NCI-H526 treated with DMSO at 0.1 percent for 48 hours (cell line): Measurements from ENCODE around the gene SLC46A3.
A peak's percentile ranks its signal among the peaks of the same experiment; 100 is the strongest.
"Not testable (repeated sequence)": the region's sequence is repeated elsewhere in the genome, so short reads cannot be mapped to it uniquely, and the experiment has no call there.

Source experiments
- DNase-seq: peaks from one replicate; lab custom pipeline; 2025; lab: John Stamatoyannopoulos, UW

Gene SLC46A3, protein sequence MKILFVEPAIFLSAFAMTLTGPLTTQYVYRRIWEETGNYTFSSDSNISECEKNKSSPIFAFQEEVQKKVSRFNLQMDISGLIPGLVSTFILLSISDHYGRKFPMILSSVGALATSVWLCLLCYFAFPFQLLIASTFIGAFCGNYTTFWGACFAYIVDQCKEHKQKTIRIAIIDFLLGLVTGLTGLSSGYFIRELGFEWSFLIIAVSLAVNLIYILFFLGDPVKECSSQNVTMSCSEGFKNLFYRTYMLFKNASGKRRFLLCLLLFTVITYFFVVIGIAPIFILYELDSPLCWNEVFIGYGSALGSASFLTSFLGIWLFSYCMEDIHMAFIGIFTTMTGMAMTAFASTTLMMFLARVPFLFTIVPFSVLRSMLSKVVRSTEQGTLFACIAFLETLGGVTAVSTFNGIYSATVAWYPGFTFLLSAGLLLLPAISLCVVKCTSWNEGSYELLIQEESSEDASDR

DNA sequence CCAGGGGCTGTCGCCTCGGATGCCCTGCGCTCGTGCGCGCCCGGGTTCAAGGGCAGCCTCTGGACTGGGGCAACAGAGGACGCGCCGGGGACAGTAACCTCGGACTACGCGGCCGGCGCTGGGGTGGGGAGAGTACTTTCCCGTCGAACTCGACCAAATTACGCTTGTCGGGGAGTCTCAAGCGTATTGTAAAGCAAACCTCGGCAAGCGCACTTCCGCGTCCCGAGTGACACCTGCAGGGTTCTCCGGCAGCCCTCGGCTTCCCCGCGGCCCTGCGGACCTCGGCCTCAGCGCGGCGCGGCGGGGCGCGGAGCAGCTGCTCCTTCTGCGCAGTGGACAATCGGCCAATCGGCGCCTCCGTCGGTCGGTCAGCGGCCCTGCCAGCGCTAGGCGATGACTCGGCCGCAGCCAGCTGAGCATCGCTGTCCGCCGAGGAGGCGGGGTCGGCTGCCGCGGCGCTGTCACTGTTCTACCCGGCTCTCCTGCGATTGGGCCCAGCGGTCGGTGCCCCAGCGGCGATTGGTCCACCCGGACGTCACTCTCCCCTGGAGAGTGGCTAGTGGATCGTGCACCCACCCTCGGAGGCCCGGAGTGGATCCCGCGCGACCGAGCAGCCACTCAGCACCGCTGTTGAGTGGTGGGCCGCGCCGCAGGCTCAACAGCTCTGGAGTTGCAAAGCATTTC is at the start of gene SLC46A3:
TSS of gene SLC46A3 (minus strand) at position 428 of the 684 bp plus-strand sequence. CDS start 972 bp downstream, outside the sequence.
- peak; percentile 95 for DNase-seq

DNA sequence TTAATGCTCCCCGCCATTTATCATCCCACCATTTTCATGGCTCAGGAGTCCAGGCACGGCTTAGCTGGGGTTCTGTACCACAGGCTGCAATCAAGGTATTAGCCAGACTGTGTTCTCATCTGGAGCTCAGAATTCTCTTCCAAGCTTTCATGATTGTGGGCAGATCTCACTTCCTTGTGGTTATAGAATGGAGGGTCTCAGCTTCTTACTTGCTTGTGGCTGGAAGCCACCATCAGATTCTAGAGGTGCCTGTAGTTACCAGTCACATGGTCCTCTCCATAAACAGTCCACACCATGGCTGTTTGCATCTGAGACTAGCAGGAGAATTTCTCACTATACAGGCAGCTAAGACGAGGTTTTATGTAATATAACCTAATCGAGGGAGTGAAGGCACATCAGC is 45.1 kb upstream of the SLC46A3 start:
- DNase-seq: no peak

DNA sequence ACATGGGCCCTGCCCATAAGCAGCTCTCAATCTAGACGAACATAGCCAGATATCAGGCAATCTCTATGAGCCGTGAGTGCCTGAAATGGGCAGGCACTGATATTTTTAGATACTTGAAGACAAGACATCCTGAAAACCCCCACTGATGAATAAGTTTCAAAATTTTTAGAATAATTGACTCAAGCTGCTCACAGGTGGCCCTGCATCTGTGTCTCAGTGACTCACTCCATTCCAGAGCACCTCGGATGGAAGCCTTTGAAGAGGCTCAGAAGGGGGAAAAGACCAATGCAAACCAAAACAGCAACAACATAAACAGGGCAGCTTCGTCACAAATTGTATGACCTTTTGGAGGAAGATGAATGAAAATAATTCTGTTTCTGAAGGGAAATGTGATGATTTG is 42.8 kb upstream of the SLC46A3 start:
- no peak for DNase-seq

DNA sequence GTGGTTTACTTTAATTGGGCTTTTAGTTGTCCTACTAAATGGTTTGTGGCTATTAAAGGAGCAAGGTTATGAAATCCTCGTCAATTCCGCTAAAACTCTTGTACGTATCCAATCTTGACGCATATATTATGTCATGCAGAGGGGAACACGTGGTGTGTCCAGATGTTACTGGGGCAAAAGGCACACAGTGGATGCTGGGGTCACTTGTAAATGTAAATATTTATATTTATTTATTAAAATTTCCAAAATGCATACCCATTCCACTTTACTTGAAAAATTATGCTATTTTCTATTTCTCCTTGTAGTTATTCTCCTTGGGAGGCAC is 36.7 kb upstream of the SLC46A3 start:
- no peak for DNase-seq

DNA sequence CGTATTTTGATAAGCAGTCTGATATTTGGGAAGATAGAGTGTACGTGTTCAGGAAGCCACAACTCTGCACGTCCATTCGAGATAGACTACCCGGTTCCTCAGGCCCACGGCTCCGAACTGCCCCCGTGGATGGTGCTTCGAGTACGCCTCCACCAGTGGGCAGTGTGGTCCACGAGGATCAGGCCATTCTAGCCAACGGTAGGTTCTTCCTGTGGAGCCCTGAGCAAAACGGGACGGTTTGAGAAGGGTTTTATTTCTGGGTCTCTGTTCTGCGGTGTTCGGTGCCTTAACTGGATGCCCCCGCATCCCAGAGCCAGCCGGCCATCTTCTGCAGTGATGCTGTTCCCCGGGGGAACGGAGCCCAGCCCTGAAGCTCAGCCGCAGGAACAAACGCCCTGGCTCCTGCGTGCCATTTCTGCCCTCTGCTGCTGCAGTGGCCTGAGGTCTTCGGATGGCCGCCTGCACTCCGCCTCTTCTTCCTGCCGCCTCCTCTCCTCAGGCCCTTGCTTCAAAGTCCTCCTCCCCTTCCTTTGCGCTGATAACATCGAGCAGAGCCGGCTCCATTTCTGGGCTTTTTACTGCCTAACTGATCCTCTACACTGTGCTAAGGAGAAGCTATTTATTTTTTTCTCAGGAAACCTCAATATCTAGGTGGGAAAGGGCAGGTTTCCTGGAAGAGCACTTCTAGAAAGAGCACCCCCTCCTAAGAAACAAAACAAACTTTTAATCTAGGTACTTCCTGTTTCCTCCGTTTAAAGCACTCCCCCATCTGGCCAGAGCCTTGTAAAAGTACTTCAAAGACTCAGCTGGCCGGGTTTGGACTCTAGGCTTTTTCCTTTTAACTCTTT is 36.2 kb upstream of the SLC46A3 start:
- DNase-seq: no peak

DNA sequence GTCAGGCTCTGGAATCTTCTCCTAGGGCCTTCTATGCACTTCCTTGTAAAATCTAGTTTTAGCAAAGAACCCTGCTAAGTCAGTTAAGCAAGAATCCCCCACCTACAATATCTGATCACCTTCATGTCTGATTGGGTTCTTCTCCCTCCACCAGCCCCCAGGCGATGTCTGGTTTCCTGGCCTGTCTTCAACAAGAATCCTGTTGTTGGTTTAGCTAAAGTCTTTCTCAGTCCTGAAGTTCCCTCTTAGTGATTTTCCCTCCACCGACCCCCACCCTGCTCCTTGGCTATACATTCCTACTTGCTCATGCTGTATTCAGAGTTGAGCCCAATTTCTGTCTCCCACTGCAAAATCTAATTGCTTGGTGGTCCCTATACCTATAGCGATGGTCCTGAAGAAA is 35.2 kb upstream of the SLC46A3 start:
- no peak for DNase-seq

DNA sequence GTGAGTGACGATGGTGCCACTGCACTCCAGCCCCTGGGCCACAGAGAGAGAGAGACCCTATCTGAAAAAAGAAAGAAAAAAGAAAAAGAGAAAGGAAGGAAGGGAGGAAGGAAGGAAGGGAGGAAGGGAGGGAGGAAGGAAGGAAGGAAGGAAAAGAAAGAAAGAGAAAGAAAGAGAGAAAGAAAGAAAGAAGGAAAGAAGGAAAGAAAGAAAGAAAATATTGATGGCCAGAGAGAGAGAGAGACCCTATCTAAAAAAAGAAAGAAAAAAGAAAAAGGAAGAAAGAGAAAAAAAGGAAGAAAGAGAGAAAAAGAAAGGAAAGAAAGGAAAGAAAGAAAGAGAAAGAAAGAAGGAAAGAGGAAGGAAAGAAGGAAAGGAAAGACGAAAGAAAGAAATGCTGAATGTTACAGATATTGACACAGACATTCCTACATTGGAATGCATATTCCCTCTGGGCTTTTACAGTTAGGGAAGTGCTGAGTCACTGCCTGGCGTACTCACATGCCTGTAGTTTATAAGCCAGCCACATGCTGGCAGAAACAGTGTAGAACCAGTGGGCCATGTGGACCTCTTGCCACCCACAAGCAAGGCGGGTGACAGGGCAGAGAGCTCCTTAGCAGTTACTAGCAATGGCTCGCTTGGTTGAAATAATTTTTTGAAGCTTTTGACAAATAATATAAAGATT is 34.6 kb upstream of the SLC46A3 start:
- peak; percentile 65 for DNase-seq

DNA sequence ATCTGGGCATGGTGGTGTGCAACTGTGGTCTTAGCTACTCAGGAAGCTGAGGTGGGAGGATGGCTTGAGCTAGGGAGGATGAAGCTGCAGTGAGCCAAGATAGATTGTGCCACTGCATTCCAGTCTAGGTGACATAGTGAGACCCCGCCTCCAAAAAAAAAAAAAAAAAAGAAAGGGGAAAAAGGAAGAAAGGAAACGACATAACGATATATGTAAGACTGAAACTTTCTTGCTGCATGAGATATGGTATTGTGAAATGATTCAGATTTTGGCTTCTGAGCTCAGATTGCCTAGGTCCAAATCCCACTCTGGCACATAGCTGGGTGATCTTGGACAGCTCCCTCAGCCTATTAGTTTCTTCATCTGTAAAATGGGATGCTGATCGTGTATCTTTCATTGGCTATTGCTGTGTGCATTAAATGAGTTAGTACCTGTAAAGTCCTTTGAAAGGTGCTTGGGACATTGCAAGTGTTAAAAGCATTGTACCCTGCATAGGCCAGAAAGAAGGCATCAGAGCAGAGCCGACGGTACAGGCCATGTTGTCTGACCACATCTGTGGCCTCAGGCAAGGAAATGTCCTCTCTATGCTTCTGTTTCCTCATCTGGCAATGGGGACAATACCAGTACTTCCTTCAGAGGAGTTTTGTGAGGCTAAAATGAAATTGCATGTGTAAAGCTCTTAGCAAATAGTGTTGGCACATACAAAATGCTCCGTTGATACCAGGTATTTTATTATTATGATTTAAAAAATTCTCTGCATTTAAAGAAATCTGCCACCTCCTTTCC is 32.6 kb upstream of the SLC46A3 start:
- DNase-seq: no peak

DNA sequence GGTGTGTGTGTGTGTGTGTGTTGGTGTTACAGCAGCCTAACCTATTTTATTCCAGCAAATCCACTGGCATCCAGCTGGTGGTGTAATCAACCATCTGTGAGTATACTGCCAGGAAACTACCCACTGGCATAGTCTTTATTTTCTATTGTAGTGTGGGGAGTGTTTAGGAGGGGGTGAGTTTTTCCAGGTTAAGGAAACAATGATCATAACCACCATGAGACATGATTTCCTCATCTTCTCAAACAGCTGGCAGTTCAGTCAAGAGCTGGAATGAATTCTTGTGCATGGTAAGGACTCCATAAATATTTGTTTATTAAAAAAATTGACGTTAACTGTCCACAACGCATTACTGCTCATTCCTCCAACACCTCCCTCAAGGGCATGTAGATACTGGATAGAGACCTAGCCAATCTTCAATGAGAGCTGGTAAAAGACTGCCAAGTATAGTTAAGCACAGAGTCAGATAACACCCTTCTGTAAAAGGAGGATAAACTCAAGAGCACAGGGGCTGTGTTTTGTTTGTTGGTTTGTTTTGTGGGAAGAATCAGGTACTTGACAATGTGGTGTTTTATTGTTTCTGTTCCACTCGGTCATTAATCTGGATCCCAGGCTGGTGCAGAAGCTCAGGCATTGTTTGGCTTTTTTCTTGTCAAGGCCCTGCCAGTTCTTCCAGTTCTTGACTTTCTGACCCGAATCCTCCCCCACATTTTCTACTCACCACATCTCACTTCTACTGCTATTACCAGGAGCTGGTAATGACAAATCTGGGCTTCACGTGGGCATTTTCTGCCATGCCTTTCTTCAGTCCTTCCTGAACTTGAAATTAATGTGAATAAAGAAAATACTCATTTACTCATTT is 31.6 kb upstream of the SLC46A3 start:
- DNase-seq: no peak

DNA sequence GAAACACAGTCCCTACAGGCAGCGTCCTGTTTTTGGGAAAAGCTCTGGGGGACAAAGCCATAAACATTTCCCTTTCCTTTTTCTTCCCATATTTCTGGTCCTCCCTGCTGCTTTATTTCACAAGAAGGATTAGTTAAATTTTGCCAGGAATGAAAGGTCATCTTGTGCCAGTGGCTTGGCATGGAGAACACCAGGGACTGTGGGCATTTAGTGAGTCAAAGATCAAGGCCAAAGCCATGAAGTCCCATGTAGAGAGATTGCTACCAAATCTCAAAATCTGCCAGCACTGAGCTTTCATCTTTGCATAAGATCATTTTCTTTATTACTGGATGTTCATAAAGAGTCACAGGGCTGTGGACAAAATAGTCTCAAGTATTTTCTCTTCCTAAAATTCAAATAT is 29.1 kb upstream of the SLC46A3 start:
- DNase-seq: no peak

DNA sequence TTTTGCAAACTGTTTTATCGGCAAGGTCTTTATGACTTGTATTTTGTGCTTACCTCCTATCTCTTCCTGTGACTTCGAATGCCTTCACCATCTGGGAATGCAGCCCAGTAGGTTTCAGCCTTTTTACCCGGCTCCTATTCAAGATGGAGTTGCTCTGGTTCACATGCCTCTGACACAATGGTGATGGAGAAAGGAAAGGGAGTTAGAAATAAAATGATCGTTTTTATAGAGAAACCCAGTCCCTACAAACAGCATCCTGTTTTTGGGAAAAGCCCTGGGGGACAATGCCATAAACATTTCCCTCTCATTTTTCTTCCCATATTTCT is 27.5 kb upstream of the SLC46A3 start:
- no peak for DNase-seq

DNA sequence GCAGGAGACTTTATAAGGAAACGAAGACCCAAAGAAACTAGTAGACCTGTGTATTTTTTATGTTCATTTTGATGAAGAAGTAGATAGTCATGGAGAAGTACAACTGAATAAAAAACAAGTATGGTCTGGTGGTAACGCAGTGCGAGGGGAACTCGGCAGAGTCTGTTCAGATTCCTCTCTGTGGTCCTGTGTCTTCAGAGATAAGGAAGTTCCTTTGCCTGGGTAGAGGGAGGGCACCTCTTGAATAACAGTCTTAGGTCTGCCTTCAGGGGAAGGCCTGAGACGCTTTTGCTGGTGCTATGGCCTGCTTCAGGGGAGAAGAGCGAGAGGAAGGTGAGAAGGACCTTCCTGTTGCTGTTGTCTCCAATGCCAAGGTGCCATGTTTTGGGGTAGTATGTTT is 25.9 kb upstream of the SLC46A3 start:
- no peak for DNase-seq

DNA sequence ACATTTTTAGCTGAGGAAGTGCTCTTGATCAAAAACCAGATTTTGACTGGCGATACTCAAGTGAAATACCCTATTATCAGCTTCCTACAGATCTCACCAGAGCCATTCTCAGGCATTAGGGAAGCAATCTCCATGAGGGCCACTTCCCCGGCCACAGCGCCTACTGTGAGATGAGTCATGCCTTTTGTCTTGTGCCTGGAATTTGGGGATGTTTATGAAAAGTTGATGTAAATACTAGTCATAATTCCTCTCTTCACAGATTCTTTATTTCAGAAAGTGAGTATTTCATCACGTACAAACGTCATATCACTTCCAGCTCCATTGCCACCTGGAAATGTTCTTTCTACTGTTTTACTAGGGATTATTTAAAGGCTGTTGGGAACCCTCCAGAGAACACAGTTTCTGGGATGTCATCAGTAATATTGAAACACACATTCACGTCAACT is 25.3 kb upstream of the SLC46A3 start:
- no peak for DNase-seq

DNA sequence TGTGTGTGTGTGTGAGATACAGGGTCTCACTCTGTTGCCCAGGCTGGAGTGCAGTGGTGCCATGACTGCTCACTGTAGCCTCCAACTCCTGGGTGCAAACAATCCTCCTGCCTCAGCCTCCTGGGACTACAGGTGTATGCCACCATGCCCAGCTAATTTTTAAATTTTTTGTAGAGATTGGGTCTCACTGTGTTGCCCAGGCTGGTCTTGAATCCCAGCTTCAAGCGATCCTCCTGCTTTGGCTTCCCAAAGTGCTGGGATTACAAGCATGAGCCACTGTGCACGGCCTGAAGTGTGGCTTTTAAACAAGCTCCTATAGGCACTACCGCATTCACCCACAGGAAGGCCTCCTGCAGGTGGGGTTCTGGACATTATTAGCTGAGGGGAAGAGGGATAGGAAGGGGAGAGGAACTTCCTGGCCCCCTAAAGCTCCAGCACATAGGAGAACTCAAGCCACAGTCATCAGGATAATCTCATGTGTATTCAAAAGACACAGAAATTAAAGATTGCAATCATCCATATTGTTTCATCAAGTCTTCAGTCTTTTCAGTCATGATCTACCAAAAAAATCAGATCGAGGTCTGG is 24.8 kb upstream of the SLC46A3 start:
- DNase-seq: no peak

DNA sequence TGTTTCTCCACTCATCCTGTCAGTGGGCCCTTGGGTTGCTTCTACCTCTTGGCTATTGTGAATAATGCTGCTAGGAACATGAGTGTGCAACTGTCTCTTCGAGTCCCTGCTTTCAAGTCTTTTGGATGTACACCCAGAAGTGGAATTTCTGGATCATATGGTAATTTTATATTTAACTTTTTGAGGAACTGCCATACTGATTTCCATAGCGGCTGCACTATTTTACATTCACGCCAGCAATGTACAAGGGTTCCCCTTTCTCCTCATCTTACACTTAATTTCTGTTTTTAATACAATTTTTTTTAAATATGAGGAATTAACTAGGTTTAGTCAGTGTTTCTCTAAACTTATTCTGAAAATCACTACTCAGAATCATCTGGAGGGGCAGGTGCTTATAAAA is 24.2 kb upstream of the SLC46A3 start:
- DNase-seq: no peak

DNA sequence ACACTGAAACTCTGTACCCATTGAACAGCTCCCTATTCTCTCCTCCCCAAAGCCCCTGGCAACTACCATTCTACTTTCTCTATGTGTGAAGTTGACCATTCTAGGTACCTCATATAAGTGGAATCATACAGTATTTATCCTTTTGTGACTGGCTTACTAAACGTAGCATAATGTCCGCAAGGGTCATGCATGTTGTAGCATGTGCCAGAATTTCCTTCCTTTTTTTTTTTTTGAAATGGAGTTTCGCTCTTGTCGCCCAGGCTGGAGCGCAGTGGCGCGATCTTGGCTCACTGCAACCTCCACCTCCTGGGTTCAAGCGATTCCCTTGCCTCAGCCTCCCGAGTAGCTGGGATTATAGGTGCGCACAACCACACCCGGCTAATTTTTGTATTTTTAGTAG is 23.7 kb upstream of the SLC46A3 start:
- not testable (repeated sequence) for DNase-seq

DNA sequence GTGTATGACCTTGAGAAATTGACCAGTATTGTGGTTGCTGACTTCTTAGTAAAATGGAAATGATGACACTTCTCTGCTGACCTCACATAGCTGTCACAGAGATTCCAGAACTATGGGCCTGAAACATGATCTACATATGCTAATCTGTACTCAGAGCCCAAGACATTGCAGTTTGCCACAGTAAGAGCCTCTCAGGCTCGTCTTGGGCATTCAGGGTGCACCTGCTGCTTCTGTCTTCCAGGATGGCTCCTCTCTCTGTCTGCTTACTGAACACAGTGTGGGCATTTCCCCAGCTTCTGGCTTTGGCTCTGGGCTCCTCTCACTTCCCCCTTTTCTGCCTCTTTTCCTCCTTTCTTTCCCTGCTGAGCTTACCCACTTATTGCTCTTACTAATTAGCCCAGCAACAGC is 22.3 kb upstream of the SLC46A3 start:
- DNase-seq: no peak

DNA sequence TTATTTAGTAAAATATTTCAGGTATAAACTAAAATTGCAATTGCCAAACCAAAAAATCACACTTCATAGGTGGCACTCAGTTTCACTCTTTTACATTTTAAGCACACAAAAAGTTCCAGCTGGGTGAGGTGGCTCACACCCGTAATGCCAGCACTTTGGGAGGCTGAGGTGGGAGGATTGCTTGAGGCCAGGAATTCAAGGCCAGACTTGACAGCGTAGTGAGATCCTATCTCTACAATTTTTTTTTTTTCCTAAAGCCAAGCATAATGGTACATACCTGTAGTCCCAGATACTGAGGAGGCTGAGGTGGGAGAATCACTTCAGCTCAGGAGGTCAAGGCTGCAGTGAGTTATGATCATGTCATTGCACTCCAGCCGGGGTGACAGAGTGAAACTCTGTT is 20.6 kb upstream of the SLC46A3 start:
- no peak for DNase-seq

DNA sequence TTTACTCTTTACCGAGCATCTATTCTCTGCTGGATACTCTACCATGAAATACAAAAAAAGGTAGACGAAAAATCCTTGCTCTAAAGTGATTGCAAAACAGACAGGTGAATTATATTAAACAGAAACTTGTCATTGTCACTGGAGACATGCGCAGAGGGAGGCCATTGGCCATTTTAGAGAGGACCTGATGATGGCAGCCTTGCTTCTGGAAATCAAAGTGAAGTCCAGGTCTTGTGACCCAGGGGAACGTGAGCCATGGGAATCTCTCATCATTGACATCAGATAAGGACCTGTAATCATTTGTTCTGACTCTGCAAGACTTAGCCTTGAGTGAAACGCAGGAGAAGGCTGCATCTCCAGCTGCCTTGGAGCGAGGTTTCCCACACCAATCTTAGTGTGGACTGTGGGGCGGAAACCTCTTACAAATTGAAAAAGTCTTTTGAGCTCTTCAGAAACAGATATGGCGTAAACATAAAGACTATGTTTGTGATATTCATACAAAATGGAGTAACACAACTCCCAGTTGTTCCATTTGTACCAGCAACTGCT is 16.8 kb upstream of the SLC46A3 start:
- no peak for DNase-seq

DNA sequence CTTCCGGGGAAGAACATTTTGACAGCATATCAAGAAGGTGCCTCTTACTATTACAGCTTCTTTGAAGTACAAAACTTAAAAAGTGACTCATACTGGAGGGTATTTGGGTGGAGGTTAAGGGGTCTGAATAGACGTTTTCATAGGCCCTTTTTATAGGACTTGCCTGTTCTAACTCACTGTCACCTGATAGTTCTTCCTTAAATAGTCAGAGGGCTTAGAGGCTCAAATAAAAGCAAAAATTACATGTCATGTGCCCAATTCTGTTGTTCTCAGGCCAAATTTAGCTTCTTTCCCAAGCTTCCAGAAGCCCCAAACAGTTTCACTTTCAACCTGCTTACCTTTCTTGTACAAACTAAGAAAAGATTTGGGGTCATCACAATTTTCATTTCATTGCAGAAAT is 16.1 kb upstream of the SLC46A3 start:
- no peak for DNase-seq
